Ishikawa (cell line): ENCODE measurements around the gene FAM168A.

Experiments
- CEBPB ChIP-seq: IDR thresholded peaks from 2 replicates; pipeline ENCODE4 v1.6.1; 2012
- CREB1 ChIP-seq: IDR thresholded peaks from 2 replicates; pipeline ENCODE4 v1.6.1; 2012; ENCODE audit warnings: low read depth
- EGR1 ChIP-seq: IDR thresholded peaks from 2 replicates; pipeline ENCODE4 v1.6.1; 2012
- EP300 ChIP-seq: IDR thresholded peaks from 2 replicates; pipeline ENCODE4 v1.6.1; 2012; ENCODE audit warnings: borderline replicate concordance
- FOXM1 ChIP-seq: IDR thresholded peaks from 2 replicates; pipeline ENCODE4 v1.6.1; 2012; ENCODE audit warnings: low read depth, borderline replicate concordance
- NFIC ChIP-seq: IDR thresholded peaks from 2 replicates; pipeline ENCODE4 v1.6.1; 2012
- RAD21 ChIP-seq: IDR thresholded peaks from 2 replicates; pipeline ENCODE4 v1.6.1; 2012; ENCODE audit warnings: low read depth
- TAF1 ChIP-seq: IDR thresholded peaks from 2 replicates; pipeline ENCODE4 v1.6.1; 2012; ENCODE audit warnings: low read depth, mild to moderate bottlenecking
- TCF12 ChIP-seq: IDR thresholded peaks from 2 replicates; pipeline ENCODE4 v1.6.1; 2012; ENCODE audit warnings: low read depth
- TEAD4 ChIP-seq: IDR thresholded peaks from 2 replicates; pipeline ENCODE4 v1.6.1; 2012
- YY1 ChIP-seq: IDR thresholded peaks from 2 replicates; pipeline ENCODE4 v1.6.1; 2012; ENCODE audit warnings: low read depth
- ZBTB7A ChIP-seq: IDR thresholded peaks from 2 replicates; pipeline ENCODE4 v1.6.1; 2012; ENCODE audit warnings: low read depth
- TF ChIP-seq, protein P1 (sequence below): IDR thresholded peaks from 2 replicates; pipeline ENCODE4 v1.6.1; 2012; ENCODE audit warnings: low read depth, mild to moderate bottlenecking
- TF ChIP-seq, protein P2 (sequence below): IDR thresholded peaks from 2 replicates; pipeline ENCODE4 v1.6.1; 2012

DNA sequence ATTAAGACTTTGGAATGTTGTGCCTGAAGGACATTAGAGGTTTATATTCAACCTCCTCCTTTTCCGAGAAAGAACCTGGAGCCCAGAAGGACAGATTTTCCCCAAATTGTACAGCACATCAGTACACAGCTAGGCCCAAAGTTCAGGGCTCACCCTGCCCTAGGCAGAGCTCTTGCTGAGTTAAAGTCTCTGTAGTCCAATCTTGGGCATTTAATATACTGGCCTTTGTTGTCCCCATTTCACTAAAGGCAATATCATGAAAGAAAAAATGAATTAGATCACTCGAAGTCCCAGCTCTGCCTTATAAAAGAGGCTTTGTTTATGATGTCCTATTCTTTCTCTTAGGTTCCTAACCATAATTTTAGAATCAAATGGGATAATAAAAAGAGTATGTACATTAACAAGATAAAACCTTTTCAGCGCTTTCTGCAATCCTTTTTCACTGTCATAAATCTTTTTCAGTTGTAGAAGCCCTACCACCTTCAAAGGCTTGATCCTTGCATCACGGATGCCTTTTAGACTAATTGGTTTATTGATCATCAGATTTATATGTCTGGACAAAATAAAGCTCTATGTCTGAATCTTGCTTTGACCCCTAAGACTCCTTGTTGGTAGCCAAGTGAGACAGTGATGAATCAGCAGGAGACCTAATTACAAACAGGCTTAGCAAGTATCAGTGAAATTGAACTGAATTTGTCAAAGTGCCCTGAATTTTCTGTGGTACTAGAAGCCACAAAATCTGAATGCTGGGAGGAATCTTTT, 181.9 kb downstream of the FAM168A start:
- TF ChIP-seq, protein P1, sequence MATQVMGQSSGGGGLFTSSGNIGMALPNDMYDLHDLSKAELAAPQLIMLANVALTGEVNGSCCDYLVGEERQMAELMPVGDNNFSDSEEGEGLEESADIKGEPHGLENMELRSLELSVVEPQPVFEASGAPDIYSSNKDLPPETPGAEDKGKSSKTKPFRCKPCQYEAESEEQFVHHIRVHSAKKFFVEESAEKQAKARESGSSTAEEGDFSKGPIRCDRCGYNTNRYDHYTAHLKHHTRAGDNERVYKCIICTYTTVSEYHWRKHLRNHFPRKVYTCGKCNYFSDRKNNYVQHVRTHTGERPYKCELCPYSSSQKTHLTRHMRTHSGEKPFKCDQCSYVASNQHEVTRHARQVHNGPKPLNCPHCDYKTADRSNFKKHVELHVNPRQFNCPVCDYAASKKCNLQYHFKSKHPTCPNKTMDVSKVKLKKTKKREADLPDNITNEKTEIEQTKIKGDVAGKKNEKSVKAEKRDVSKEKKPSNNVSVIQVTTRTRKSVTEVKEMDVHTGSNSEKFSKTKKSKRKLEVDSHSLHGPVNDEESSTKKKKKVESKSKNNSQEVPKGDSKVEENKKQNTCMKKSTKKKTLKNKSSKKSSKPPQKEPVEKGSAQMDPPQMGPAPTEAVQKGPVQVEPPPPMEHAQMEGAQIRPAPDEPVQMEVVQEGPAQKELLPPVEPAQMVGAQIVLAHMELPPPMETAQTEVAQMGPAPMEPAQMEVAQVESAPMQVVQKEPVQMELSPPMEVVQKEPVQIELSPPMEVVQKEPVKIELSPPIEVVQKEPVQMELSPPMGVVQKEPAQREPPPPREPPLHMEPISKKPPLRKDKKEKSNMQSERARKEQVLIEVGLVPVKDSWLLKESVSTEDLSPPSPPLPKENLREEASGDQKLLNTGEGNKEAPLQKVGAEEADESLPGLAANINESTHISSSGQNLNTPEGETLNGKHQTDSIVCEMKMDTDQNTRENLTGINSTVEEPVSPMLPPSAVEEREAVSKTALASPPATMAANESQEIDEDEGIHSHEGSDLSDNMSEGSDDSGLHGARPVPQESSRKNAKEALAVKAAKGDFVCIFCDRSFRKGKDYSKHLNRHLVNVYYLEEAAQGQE: no peak
- TF ChIP-seq ZBTB7A (no peak), NFIC (no peak), RAD21 (no peak), CEBPB (no peak), CREB1 (no peak), TEAD4 (no peak), TAF1 (no peak), TCF12 (no peak), FOXM1 (no peak), EP300 (no peak), EGR1 (no peak), YY1 (no peak)
- TF ChIP-seq, protein P2, sequence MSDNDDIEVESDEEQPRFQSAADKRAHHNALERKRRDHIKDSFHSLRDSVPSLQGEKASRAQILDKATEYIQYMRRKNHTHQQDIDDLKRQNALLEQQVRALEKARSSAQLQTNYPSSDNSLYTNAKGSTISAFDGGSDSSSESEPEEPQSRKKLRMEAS: no peak
